PC-9 (cell line): Measurements from ENCODE around the gene CTNNA3. TPM values are rescaled to one million over a fixed set of nuclear protein-coding genes. Genes with fewer than 3 reads are reported as not detected.

ENCODE experiments used
- BruUV-seq: library from RNA; stranded (reverse); fragments of 400-500 nt; replicated peaks from 2 replicates; lab custom pipeline; 2021; lab: Mats Ljungman, UMichigan
- CTCF ChIA-PET: fragments of 300-600 bp; sonication (Branson Sonifier 250); formaldehyde crosslinking; loops from one replicate; lab custom pipeline; 2022; ENCODE audit warnings: antibody characterized with exemption; lab: Charles Lee
- POLR2A ChIA-PET: fragments of 300-600 bp; sonication (Branson Sonifier 250); formaldehyde crosslinking; loops from one replicate; lab custom pipeline; 2022; ENCODE audit warnings: antibody characterized with exemption; ENCODE audit not compliant: unreplicated experiment; lab: Charles Lee
- DNase-seq, 2 experiments: peaks; one replicate each; pipeline versions ENCODE4 v3.0.0 to v3.0.0-alpha.2; 2015 to 2022; ENCODE audit warnings: mixed read lengths in 1 of 2
- H2AFZ ChIP-seq: fragments of 200-600 bp; sonication (generic); 2 replicates; pipeline ENCODE4 v1.8.1; 2017; ENCODE audit warnings: antibody characterized with exemption
- H3F3A ChIP-seq: fragments of 200-600 bp; sonication (generic); 2 replicates; pipeline ENCODE4 v1.8.1; 2017; ENCODE audit warnings: antibody characterized with exemption, mild to moderate bottlenecking, low read depth; ENCODE audit not compliant: insufficient read depth
- H3K27ac ChIP-seq: fragments of 200-600 bp; sonication (generic); 2 replicates; pipeline ENCODE4 v1.6.1; 2016; ENCODE audit warnings: mixed run types
- H3K27me3 ChIP-seq: fragments of 200-600 bp; sonication (generic); 2 replicates; pipeline ENCODE4 v1.6.1; 2016; ENCODE audit warnings: low read depth, mixed run types; ENCODE audit not compliant: insufficient read depth
- H3K36me3 ChIP-seq: fragments of 200-600 bp; sonication (generic); 2 replicates; pipeline ENCODE4 v1.6.1; 2016; ENCODE audit warnings: low read depth, mixed run types
- H3K4me1 ChIP-seq: fragments of 200-600 bp; sonication (generic); replicated peaks from 2 replicates; pipeline ENCODE4 v1.6.1; 2016; ENCODE audit warnings: mixed run types; ENCODE audit not compliant: insufficient read depth
- H3K4me2 ChIP-seq: fragments of 200-600 bp; sonication (generic); 2 replicates; pipeline ENCODE4 v1.6.1; 2017; ENCODE audit warnings: mixed run types
- H3K4me3 ChIP-seq: fragments of 200-600 bp; sonication (generic); 2 replicates; pipeline ENCODE4 v1.6.1; 2016; ENCODE audit warnings: mixed run types
- H3K79me2 ChIP-seq: fragments of 200-600 bp; sonication (generic); 2 replicates; pipeline ENCODE4 v1.6.1; 2017; ENCODE audit warnings: low read depth, mixed run types
- H3K9me2 ChIP-seq: fragments of 200-600 bp; sonication (generic); 2 replicates; pipeline ENCODE4 v1.8.1; 2017; ENCODE audit warnings: mild to moderate bottlenecking; ENCODE audit not compliant: insufficient read depth
- H3K9me3 ChIP-seq: fragments of 200-600 bp; sonication (generic); 2 replicates; pipeline ENCODE4 v1.8.1; 2016; ENCODE audit warnings: low read depth; ENCODE audit not compliant: insufficient read depth
- H4K20me1 ChIP-seq: fragments of 200-600 bp; sonication (generic); 2 replicates; pipeline ENCODE4 v1.8.1; 2017; ENCODE audit not compliant: insufficient read depth
- CTCF ChIP-seq: fragments of 200-600 bp; sonication (generic); conservative IDR thresholded peaks from 2 replicates; pipeline ENCODE4 v1.6.1; 2017; ENCODE audit warnings: mixed run types, antibody characterized with exemption, mild to moderate bottlenecking, moderate library complexity
- EZH2 ChIP-seq: fragments of 200-600 bp; sonication (generic); IDR thresholded peaks from 2 replicates; pipeline ENCODE4 v1.8.0; 2017; ENCODE audit warnings: antibody characterized with exemption, low read depth
- intact Hi-C: fragments of 100-400 bp; cut with micrococcal nuclease; formaldehyde crosslinking; loops from one replicate; pipeline ENCODE4 v1.10.0; 2022; ENCODE audit not compliant: unreplicated experiment
- total RNA-seq: library from RNA; stranded (reverse); gene quantifications from 2 replicates; pipeline ENCODE4 v1.2.3, GENCODE V29; 2021

Gene CTNNA3
- total RNA-seq, 1 experiment from 2014 or later = not detected

GRCh38 chr10:66378117-66378876, 1317.7 kb downstream of the CTNNA3 start:
- Histone ChIP-seq H3K4me1 (no peaks in the 10 kb centered on the region), H3K79me2 (no peaks in the 10 kb centered on the region), H3K27ac (no peak overlapping the region), H3K9me3 (0 out of 2 replicates have a peak, but pooled peaks cover 8% of the 10 kb centered on the region), H3K36me3 (no peaks in the 10 kb centered on the region), H3K4me2 (no peak overlapping the region), H3K9me2 (0 out of 2 replicates have a peak, but pooled peaks cover 3% of the 10 kb centered on the region), H3K4me3 (no peak overlapping the region), H3K27me3 (no peaks in the 10 kb centered on the region), H3F3A (no peaks in the 10 kb centered on the region), H4K20me1 (no peaks in the 10 kb centered on the region), H2AFZ (no peak overlapping the region)
- no peak for TF ChIP-seq EZH2
- TF ChIP-seq CTCF = no peak
- CTCF ChIA-PET = no interaction called here
- POLR2A ChIA-PET = interaction anchor here (0.7 kb wide), 1 partner anchor 12 kb away, joined by 5 read pairs; no protein-coding TSS in a partner anchor
- BruUV-seq = no TSS peak
- intact Hi-C loops = no loop called here
- DNase-seq = no peak

GRCh38 chr10:66368146-66368545, 1327.8 kb downstream of the CTNNA3 start:
- H3K9me3 ChIP-seq = no peaks in the 10 kb centered on the region

GRCh38 chr10:66366163-66366562, 1329.8 kb downstream of the CTNNA3 start:
- no peaks in the 10 kb centered on the region for H3K27me3 ChIP-seq
- no peaks in the 10 kb centered on the region for H3K36me3 ChIP-seq
- ChIA-PET CTCF (no interaction called here), POLR2A (interaction anchor here (0.5 to 0.7 kb wide), 2 partner anchors 12 to 1086 kb away, joined by 5 read pairs; no protein-coding TSS in a partner anchor)
- intact Hi-C loops = no loop called here
- H3K9me3 ChIP-seq = no peaks in the 10 kb centered on the region
- no peak overlapping the region for H2AFZ ChIP-seq
- TF ChIP-seq EZH2 (no peak), CTCF (no peak)
- no peaks in the 10 kb centered on the region for H3K4me1 ChIP-seq
- H3F3A ChIP-seq = no peaks in the 10 kb centered on the region
- H3K9me2 ChIP-seq = no peaks in the 10 kb centered on the region
- no peaks in the 10 kb centered on the region for H3K79me2 ChIP-seq
- no peaks in the 10 kb centered on the region for H4K20me1 ChIP-seq
- H3K4me3 ChIP-seq = no peak overlapping the region
- no peak overlapping the region for H3K4me2 ChIP-seq
- BruUV-seq = no TSS peak
- no peak overlapping the region for H3K27ac ChIP-seq
- no peak for DNase-seq

More at GRCh38 chr10:66368146-66368545, 1327.8 kb downstream of the CTNNA3 start:
- intact Hi-C loops = no loop called here
- BruUV-seq = no TSS peak
- H3K79me2 ChIP-seq = no peaks in the 10 kb centered on the region
- H3K4me2 ChIP-seq = no peak overlapping the region
- no peaks in the 10 kb centered on the region for H3K4me1 ChIP-seq
- no peak for TF ChIP-seq EZH2
- TF ChIP-seq CTCF = no peak
- H3K9me2 ChIP-seq = no peaks in the 10 kb centered on the region
- no peak overlapping the region for H2AFZ ChIP-seq
- H3K36me3 ChIP-seq = no peaks in the 10 kb centered on the region
- H3K27ac ChIP-seq = no peak overlapping the region
- H3K27me3 ChIP-seq = no peaks in the 10 kb centered on the region
- H3K4me3 ChIP-seq = no peak overlapping the region
- CTCF ChIA-PET = no interaction called here
- H3F3A ChIP-seq = no peaks in the 10 kb centered on the region
- no peaks in the 10 kb centered on the region for H4K20me1 ChIP-seq
- POLR2A ChIA-PET = interaction anchor here (0.7 kb wide), 1 partner anchor 16 kb away, joined by 7 read pairs; no protein-coding TSS in a partner anchor
- DNase-seq = no peak
